ENCODE results near the gene FIBCD1.

The FIBCD1 gene

DNA sequence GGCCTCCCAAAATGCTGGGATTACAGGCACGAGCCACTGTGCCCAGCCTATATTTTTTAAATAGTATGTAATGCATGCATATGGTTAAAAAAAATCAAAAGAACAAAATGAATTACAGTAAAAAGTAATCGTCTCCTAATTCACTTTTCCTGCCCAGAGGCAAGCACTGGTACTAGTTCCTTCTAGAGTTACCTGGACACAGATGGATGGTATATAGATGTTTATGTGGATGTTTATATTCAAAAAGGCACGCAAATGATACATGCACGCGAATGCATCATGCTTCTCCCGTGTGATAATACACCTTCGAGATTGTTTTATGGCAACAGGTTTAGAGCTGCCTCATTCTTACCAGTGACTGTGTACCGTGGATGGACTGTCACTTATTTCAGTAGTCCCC is 82.6 kb downstream of the FIBCD1 start:
- no peak for DNase-seq

GRCh38 chr9:130854835-130855234 is 84.2 kb downstream of the FIBCD1 start:
- no peak for DNase-seq

GRCh38 chr9:130854092-130854491 is 85.0 kb downstream of the FIBCD1 start:
- no peak for DNase-seq

GRCh38 chr9:130852801-130853200 is 86.2 kb downstream of the FIBCD1 start:
- DNase-seq: no peak
